Naive thymus-derived CD4-positive, alpha-beta T cell (primary cell): ENCODE data around the gene PIP4K2A. TPM values are rescaled to one million over a fixed set of nuclear protein-coding genes. Genes with fewer than 3 reads are reported as not detected.
A peak's percentile ranks its signal among the peaks of the same experiment; 100 is the strongest.

Experiments used
- ATAC-seq: fragments of 150-1000 bp; cut with Tn5 transposase; 2 replicates; pipeline ENCODE4 v1.10.0; 2021; ENCODE audit warnings: mild to moderate bottlenecking, moderate library complexity
- CTCF ChIA-PET: fragments of 350-600 bp; sonication (Branson Sonifier 250); formaldehyde crosslinking; loops from one replicate; lab custom pipeline; 2021; ENCODE audit warnings: antibody characterized with exemption; lab: Charles Lee
- POLR2A ChIA-PET: fragments of 350-600 bp; sonication (Branson Sonifier 250); formaldehyde crosslinking; loops from one replicate; lab custom pipeline; 2021; ENCODE audit warnings: antibody characterized with exemption, inconsistent platforms; lab: Charles Lee
- DNase-seq, 9 donors: peaks; one replicate each; pipeline versions ENCODE4 v3.0.0 to v3.0.0-alpha.2; 2020 to 2022; ENCODE audit warnings: mixed read lengths in 1 of 9
- H3K27ac ChIP-seq: one replicate; pipeline ENCODE4 v1.7.0; 2013; ENCODE audit warnings: mild to moderate bottlenecking, low read depth, low read length, moderate library complexity
- H3K27me3 ChIP-seq, 2 donors: one replicate each; pipeline ENCODE4 v1.7.0; 2013; ENCODE audit warnings: low read length in 2 of 2, mild to moderate bottlenecking in 2 of 2, moderate library complexity in 2 of 2; ENCODE audit not compliant: control insufficient read depth in 2 of 2, insufficient read depth in 2 of 2
- H3K36me3 ChIP-seq, 3 experiments: 1 replicate in 2 of 3; 2 replicates in 1 of 3; pipeline ENCODE4 v1.7.0; 2013; ENCODE audit warnings: low read length in 3 of 3, mild to moderate bottlenecking in 3 of 3, moderate library complexity in 1 of 3; ENCODE audit not compliant: insufficient read depth in 3 of 3, control insufficient read depth in 2 of 3
- H3K4me1 ChIP-seq, 2 donors: one replicate each; pipeline ENCODE4 v1.7.0; 2013; ENCODE audit warnings: low read length in 2 of 2, mild to moderate bottlenecking in 2 of 2, moderate library complexity in 1 of 2; ENCODE audit not compliant: control insufficient read depth in 2 of 2, insufficient read depth in 2 of 2
- H3K4me3 ChIP-seq: 2 replicates; pipeline ENCODE4 v1.7.0; 2013; ENCODE audit warnings: mild to moderate bottlenecking, low read length
- H3K9me3 ChIP-seq, 3 experiments: 1 replicate in 2 of 3; 2 replicates in 1 of 3; pipeline ENCODE4 v1.7.0; 2013; ENCODE audit warnings: low read length in 3 of 3; ENCODE audit not compliant: control insufficient read depth in 2 of 3
- H3K27ac Mint-ChIP-seq, 9 donors: one replicate each; pipeline ENCODE4 v1.8.0; 2020 to 2022; ENCODE audit warnings: mixed read lengths in 9 of 9, mild to moderate bottlenecking in 8 of 9, moderate library complexity in 5 of 9, inconsistent platforms in 2 of 9
- H3K27me3 Mint-ChIP-seq, 5 donors: one replicate each; pipeline ENCODE4 v1.8.0; 2021 to 2022; ENCODE audit warnings: mixed read lengths in 5 of 5, mild to moderate bottlenecking in 1 of 5
- H3K36me3 Mint-ChIP-seq, 5 donors: one replicate each; pipeline ENCODE4 v1.8.0; 2020 to 2022; ENCODE audit warnings: mixed read lengths in 5 of 5, mild to moderate bottlenecking in 3 of 5, inconsistent platforms in 1 of 5
- H3K4me1 Mint-ChIP-seq, 7 donors: one replicate each; pipeline ENCODE4 v1.8.0; 2020 to 2022; ENCODE audit warnings: mixed read lengths in 7 of 7, mild to moderate bottlenecking in 3 of 7, inconsistent platforms in 1 of 7
- H3K4me3 Mint-ChIP-seq, 10 donors: one replicate each; pipeline ENCODE4 v1.8.0; 2020 to 2022; ENCODE audit warnings: mild to moderate bottlenecking in 10 of 10, mixed read lengths in 10 of 10, moderate library complexity in 6 of 10, inconsistent platforms in 2 of 10
- H3K9me3 Mint-ChIP-seq, 11 donors: one replicate each; pipeline ENCODE4 v1.8.0; 2020 to 2022; ENCODE audit warnings: mixed read lengths in 11 of 11, mild to moderate bottlenecking in 4 of 11, inconsistent platforms in 1 of 11, moderate library complexity in 1 of 11
- intact Hi-C, 2 donors: fragments of 100-400 bp; cut with micrococcal nuclease; formaldehyde crosslinking; loops; one replicate each; pipeline ENCODE4 v1.15.1; 2023
- polyA plus RNA-seq, 2 donors: library from polyadenylated mRNA; unstranded; fragments of 300-500 nt; fragmentation: Illumina TruSeq; gene quantifications; one replicate each; pipeline ENCODE4 v1.2.3, GENCODE V29; 2021
- total RNA-seq, 6 experiments: library from RNA in 5 of 6; stranded (reverse) in 5 of 6; gene quantifications; 1 replicate in 5 of 6; 2 replicates in 1 of 6; pipeline ENCODE4 v1.2.3 and lab custom pipeline; 2021 to 2026

The PIP4K2A gene
- total and polyA plus RNA-seq, 7 experiments from 2014 or later = 40.9 to 152 (median 134) TPM

GRCh38 chr10:22690614-22691431, 23.6 kb downstream of the PIP4K2A start:
- no peak for DNase-seq

GRCh38 chr10:22690158-22690557, 24.2 kb downstream of the PIP4K2A start:
- ATAC-seq (no peak), DNase-seq (no peak)
- Mint-ChIP-seq H3K27me3 (no peaks in the 10 kb centered on the region), H3K4me3 (peak overlapping the region in 2 of 10 donors; percentile 22 to 61), H3K27ac (peak overlapping the region in 7 of 9 donors; percentile 76 to 95 (median 82)), H3K36me3 (peaks cover 0 to 18% (median 8%) of the 10 kb centered on the region in 5 donors), H3K9me3 (peaks cover 0 to 2% (median 0%) of the 10 kb centered on the region in 11 donors), H3K4me1 (peaks cover 63 to 99% (median 97%) of the 10 kb centered on the region in 7 donors)
- intact Hi-C loops = loop anchor here in 1 of 2 donors (1.0 to 2.0 kb wide), 3 partner anchors 8 to 15 kb away; no protein-coding TSS in a partner anchor
- no peaks in the 10 kb centered on the region for H3K36me3 ChIP-seq
- no peak overlapping the region for H3K4me3 ChIP-seq
- ChIA-PET CTCF (no interaction called here), POLR2A (interaction anchor here (0.6 kb wide), 1 partner anchor 9 kb away, joined by 9 read pairs; no protein-coding TSS in a partner anchor)
- peaks cover 70 to 88% of the 10 kb centered on the region in 2 donors for H3K4me1 ChIP-seq
- H3K9me3 ChIP-seq = no peaks in the 10 kb centered on the region
- no peaks in the 10 kb centered on the region for H3K27me3 ChIP-seq
- H3K27ac ChIP-seq = peak overlapping the region; percentile 16

More at GRCh38 chr10:22690614-22691431, 23.6 kb downstream of the PIP4K2A start:
- H3K9me3 ChIP-seq = no peaks in the 10 kb centered on the region
- H3K36me3 Mint-ChIP-seq = peaks cover 0 to 18% (median 10%) of the 10 kb centered on the region in 5 donors
- ChIA-PET POLR2A (interaction anchor here (0.6 to 2.2 kb wide), 7 partner anchors 9 to 90 kb away, joined by 3 to 9 read pairs (median 4); no protein-coding TSS in a partner anchor), CTCF (interaction anchor here (0.5 to 1.5 kb wide), 4 partner anchors 13 to 101 kb away, joined by 3 read pairs; partner anchors contain the start of gene PIP4K2A)
- H3K27me3 ChIP-seq = no peaks in the 10 kb centered on the region
- H3K4me3 Mint-ChIP-seq = peak overlapping the region in 8 of 10 donors; percentile 1 to 67 (median 43)
- H3K4me1 Mint-ChIP-seq = peaks cover 60 to 99% (median 97%) of the 10 kb centered on the region in 7 donors
- H3K27ac ChIP-seq = peak overlapping the region; percentile 16
- H3K27me3 Mint-ChIP-seq = no peaks in the 10 kb centered on the region
- peaks cover 0 to 2% (median 0%) of the 10 kb centered on the region in 11 donors for H3K9me3 Mint-ChIP-seq
- intact Hi-C loops = loop anchor here in 1 of 2 donors (1.0 to 2.0 kb wide), 3 partner anchors 9 to 14 kb away; no protein-coding TSS in a partner anchor
- no peak for ATAC-seq
- no peak overlapping the region for H3K4me3 ChIP-seq
- H3K27ac Mint-ChIP-seq = peak overlapping the region in 8 of 9 donors; percentile 52 to 95 (median 81)
- H3K36me3 ChIP-seq = no peaks in the 10 kb centered on the region
- H3K4me1 ChIP-seq = peaks cover 70 to 88% of the 10 kb centered on the region in 2 donors

- Histone ChIP-seq H3K27ac (peak overlapping the region; percentile 27), H3K4me3 (no peak overlapping the region), H3K4me1 (peaks cover 89 to 91% of the 10 kb centered on the region in 2 donors), H3K9me3 (no peaks in the 10 kb centered on the region), H3K27me3 (no peaks in the 10 kb centered on the region), H3K36me3 (no peaks in the 10 kb centered on the region)
- no peaks in the 10 kb centered on the region for H3K27me3 Mint-ChIP-seq
- H3K4me1 Mint-ChIP-seq = peaks cover 66 to 99% (median 94%) of the 10 kb centered on the region in 7 donors
- CTCF ChIA-PET = interaction anchor here (0.8 kb wide), 1 partner anchor 24 kb away, joined by 3 read pairs; no protein-coding TSS in a partner anchor
- DNase-seq (no peak), ATAC-seq (no peak)
- POLR2A ChIA-PET = interaction anchor here (0.6 to 11.4 kb wide), 3 partner anchors 21 to 32 kb away, joined by 3 to 145 read pairs (median 12); partner anchors contain the start of gene PIP4K2A
- intact Hi-C loops = loop anchor here in 1 of 2 donors (10.0 kb wide), 1 partner anchor 408 kb away; the partner anchor contains the start of gene MSRB2
- no peaks in the 10 kb centered on the region for H3K9me3 Mint-ChIP-seq
- H3K27ac Mint-ChIP-seq = peak overlapping the region in 8 of 9 donors; percentile 78 to 99 (median 94)
- peaks cover 0 to 7% (median 0%) of the 10 kb centered on the region in 5 donors for H3K36me3 Mint-ChIP-seq
- H3K4me3 Mint-ChIP-seq = peak overlapping the region in 2 of 10 donors; percentile 27 to 94
Measured at GRCh38 chr10:22686347-22686746, 28.0 kb downstream of the PIP4K2A start.

GRCh38 chr10:22685926-22686325, 28.5 kb downstream of the PIP4K2A start:
- Mint-ChIP-seq H3K9me3 (no peaks in the 10 kb centered on the region), H3K27ac (peak overlapping the region in 8 of 9 donors; percentile 76 to 99 (median 94)), H3K4me1 (peaks cover 65 to 99% (median 94%) of the 10 kb centered on the region in 7 donors), H3K4me3 (peak overlapping the region in 3 of 10 donors; percentile 10 to 94 (median 27)), H3K36me3 (peaks cover 0 to 7% (median 0%) of the 10 kb centered on the region in 5 donors), H3K27me3 (no peaks in the 10 kb centered on the region)
- CTCF ChIA-PET = interaction anchor here (0.8 kb wide), 1 partner anchor 25 kb away, joined by 3 read pairs; no protein-coding TSS in a partner anchor
- DNase-seq (no peak), ATAC-seq (no peak)
- Histone ChIP-seq H3K4me3 (no peak overlapping the region), H3K9me3 (no peaks in the 10 kb centered on the region), H3K27me3 (no peaks in the 10 kb centered on the region), H3K27ac (peak overlapping the region; percentile 5), H3K36me3 (no peaks in the 10 kb centered on the region), H3K4me1 (peaks cover 89 to 91% of the 10 kb centered on the region in 2 donors)
- intact Hi-C loops = loop anchor here in 1 of 2 donors (2.0 to 10.0 kb wide), 2 partner anchors 13 to 409 kb away; partner anchors contain the start of gene MSRB2
- POLR2A ChIA-PET = interaction anchor here (2.4 to 11.4 kb wide), 2 partner anchors 20 to 27 kb away, joined by 12 to 145 read pairs; partner anchors contain the start of gene PIP4K2A

GRCh38 chr10:22684699-22685098, 29.7 kb downstream of the PIP4K2A start:
- H3K36me3 ChIP-seq = no peaks in the 10 kb centered on the region
- H3K4me1 ChIP-seq = peaks cover 85 to 94% of the 10 kb centered on the region in 2 donors
- Mint-ChIP-seq H3K27ac (peak overlapping the region; percentile 90 to 100 (median 95)), H3K4me3 (peak overlapping the region in 8 of 10 donors; percentile 29 to 94 (median 74)), H3K9me3 (no peaks in the 10 kb centered on the region), H3K4me1 (peaks cover 65 to 99% (median 91%) of the 10 kb centered on the region in 7 donors), H3K27me3 (no peaks in the 10 kb centered on the region), H3K36me3 (peaks cover 0 to 7% (median 0%) of the 10 kb centered on the region in 5 donors)
- no peaks in the 10 kb centered on the region for H3K27me3 ChIP-seq
- ATAC-seq (no peak), DNase-seq (no peak)
- H3K9me3 ChIP-seq = no peaks in the 10 kb centered on the region
- POLR2A ChIA-PET = interaction anchor here (0.5 to 11.4 kb wide), 8 partner anchors 13 to 56 kb away, joined by 3 to 145 read pairs (median 4); partner anchors contain the start of gene PIP4K2A
- intact Hi-C loops = loop anchor here in 1 of 2 donors (2.0 to 10.0 kb wide), 3 partner anchors 14 to 432 kb away; partner anchors contain the start of gene MSRB2
- H3K4me3 ChIP-seq = no peak overlapping the region
- peak overlapping the region; percentile 73 for H3K27ac ChIP-seq
- CTCF ChIA-PET = interaction anchor here (0.6 to 1.7 kb wide), 4 partner anchors 9 to 113 kb away, joined by 3 to 7 read pairs (median 4); no protein-coding TSS in a partner anchor
